ENCODE results near the gene ATP5F1D. TPM values are rescaled to one million over a fixed set of nuclear protein-coding genes. Genes with fewer than 3 reads are reported as not detected.

ATP5F1D gene
- total RNA-seq, 1 experiment from 2014 or later = 179 TPM

DNA sequence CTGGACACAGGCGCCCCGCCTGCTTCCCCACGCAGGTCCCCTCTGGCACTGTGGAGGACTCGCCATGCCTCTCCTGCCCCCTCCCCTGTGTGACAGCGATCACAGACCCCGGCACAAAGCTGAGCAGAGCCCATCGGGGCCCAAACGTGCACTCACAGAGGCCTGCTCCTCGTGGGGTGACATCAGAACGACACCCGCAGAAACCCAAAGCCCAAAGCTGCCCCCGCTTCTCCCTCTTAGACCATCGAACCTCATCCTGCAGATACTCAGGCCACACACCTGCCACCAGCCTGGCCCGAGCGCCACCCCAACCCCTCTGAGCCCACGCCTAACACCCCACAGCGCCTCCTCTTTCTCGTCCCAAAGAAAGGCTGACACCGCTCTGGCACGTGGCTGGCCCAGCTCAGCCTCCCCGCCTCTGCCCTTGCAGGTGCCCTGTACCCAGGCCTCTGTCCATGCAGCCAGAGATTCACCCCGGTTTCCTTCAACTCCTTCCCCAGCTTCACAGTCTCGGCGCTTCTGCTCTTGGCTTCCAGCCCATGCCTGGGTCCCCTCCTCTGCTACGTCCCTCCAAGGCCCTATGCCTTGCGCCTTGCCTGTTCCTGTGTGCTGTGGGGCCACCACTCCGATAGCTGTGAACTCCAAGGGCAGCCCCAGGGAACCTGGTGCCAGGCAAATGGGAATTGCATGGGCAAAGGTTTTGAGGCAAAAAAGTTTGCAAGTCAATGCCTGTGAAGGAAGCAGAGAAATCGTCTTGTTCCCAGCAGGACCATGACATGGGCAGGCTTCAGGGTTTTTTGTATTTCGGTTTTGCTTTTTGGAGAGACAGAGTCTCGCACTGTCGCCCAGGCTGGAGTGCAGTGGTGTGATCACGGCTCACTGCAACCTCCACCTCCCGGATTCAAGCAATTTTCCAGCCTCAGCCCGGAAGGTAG lies 2.9 kb upstream of the ATP5F1D start:
- Histone ChIP-seq H3K23ac (ENCODE audit: insufficient read length, low read depth, low read length) (no peak overlapping the region), H3K79me1 (ENCODE audit: insufficient read depth, low read depth, low read length, poor library complexity, severe bottlenecking) (no peaks in the 10 kb centered on the region), H3K23me2 (ENCODE audit: insufficient read length, low read depth, low read length, poor library complexity, severe bottlenecking) (peaks cover 11% of the 10 kb centered on the region), H2AFZ (ENCODE audit: low read length) (no peak overlapping the region), H3K27me3 (ENCODE audit: insufficient read depth, low read length) (no peaks in the 10 kb centered on the region), H2BK120ac (ENCODE audit: low read depth, low read length, poor library complexity, severe bottlenecking) (no peak overlapping the region), H3K18ac (ENCODE audit: insufficient read length, low read depth, low read length) (no peak overlapping the region), H4K20me1 (ENCODE audit: control insufficient read depth, insufficient read depth, insufficient read length) (no peaks in the 10 kb centered on the region), H2BK12ac (ENCODE audit: insufficient read length, low read depth, low read length) (no peak overlapping the region), H3K9ac (ENCODE audit: extremely low read depth, insufficient read length, low read length) (no peak overlapping the region), H2BK15ac (ENCODE audit: low read depth, low read length) (no peak overlapping the region), H3K9me3 (ENCODE audit: control insufficient read depth, low read depth, low read length) (no peaks in the 10 kb centered on the region), H3T11ph (ENCODE audit: low read length) (no peak overlapping the region), H2BK20ac (ENCODE audit: low read depth, low read length, poor library complexity, severe bottlenecking) (no peak overlapping the region), H3K4me2 (ENCODE audit: insufficient read depth, insufficient read length, low read length) (peak overlapping the region; percentile 8), H3K4me1 (ENCODE audit: insufficient read depth, low read length) (no peaks in the 10 kb centered on the region), H3K79me2 (ENCODE audit: insufficient read depth, low read length) (no peaks in the 10 kb centered on the region; the same call in 1 of the 2 replicates), H4K8ac (replicated peaks; ENCODE audit: insufficient read length, low read depth, low read length) (no peak overlapping the region), H2BK5ac (ENCODE audit: insufficient read length, low read length) (no peak overlapping the region), H3K56ac (ENCODE audit: insufficient read length, low read depth, low read length) (no peak overlapping the region), H4K91ac (ENCODE audit: insufficient read length, low read depth, low read length) (no peak overlapping the region), H3K27ac (ENCODE audit: insufficient read length, low read depth, low read length) (no peak overlapping the region), H4K5ac (ENCODE audit: insufficient read length, low read depth, low read length) (no peak overlapping the region), H3K4ac (ENCODE audit: low read depth, low read length) (no peak overlapping the region), H3K14ac (ENCODE audit: insufficient read depth, low read length) (no peak overlapping the region), H2AK5ac (ENCODE audit: insufficient read length, low read length) (no peak overlapping the region)
- no peaks in the 10 kb centered on the region; a peak in 1 of 5 replicates for H3K9me3 Mint-ChIP-seq
- peak overlapping the region; percentile 76 to 87 for H3K4me3 Mint-ChIP-seq
- peak overlapping the region; percentile 52 to 90 (median 82); a peak in 5 of 7 replicates for H3K27ac Mint-ChIP-seq
- H3K36me3 Mint-ChIP-seq (ENCODE audit: insufficient read depth in 1 of 3, low read depth in 3 of 3) = peaks cover 0 to 15% (median 7%) of the 10 kb centered on the region in 3 experiments; a peak in 4 of 7 replicates
- no peak for DNase-seq
- TF ChIP-seq, protein P1, sequence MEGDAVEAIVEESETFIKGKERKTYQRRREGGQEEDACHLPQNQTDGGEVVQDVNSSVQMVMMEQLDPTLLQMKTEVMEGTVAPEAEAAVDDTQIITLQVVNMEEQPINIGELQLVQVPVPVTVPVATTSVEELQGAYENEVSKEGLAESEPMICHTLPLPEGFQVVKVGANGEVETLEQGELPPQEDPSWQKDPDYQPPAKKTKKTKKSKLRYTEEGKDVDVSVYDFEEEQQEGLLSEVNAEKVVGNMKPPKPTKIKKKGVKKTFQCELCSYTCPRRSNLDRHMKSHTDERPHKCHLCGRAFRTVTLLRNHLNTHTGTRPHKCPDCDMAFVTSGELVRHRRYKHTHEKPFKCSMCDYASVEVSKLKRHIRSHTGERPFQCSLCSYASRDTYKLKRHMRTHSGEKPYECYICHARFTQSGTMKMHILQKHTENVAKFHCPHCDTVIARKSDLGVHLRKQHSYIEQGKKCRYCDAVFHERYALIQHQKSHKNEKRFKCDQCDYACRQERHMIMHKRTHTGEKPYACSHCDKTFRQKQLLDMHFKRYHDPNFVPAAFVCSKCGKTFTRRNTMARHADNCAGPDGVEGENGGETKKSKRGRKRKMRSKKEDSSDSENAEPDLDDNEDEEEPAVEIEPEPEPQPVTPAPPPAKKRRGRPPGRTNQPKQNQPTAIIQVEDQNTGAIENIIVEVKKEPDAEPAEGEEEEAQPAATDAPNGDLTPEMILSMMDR (conservative IDR thresholded peaks at IDR 0.05) = no peak
- peaks cover 1% of the 10 kb centered on the region for H3K27me3 Mint-ChIP-seq (ENCODE audit: low read depth)
- no CpG with 5 or more reads among the region's 34 CpGs for WGBS (ENCODE audit: extremely low coverage, insufficient read length, low lambda C conversion rate)
- peaks cover 13 to 19% of the 10 kb centered on the region in 2 experiments for H3K4me1 Mint-ChIP-seq

Data from H9 (cell line).